MM.1S (cell line): ENCODE results near the gene MYO1E.

Source experiments
- EZH2 ChIP-seq: fragments of 300-600 bp; sonication (generic); optimal IDR thresholded peaks from 2 replicates; pipeline ENCODE3; 2017; ENCODE audit warnings: low read depth, mild to moderate bottlenecking, antibody characterized with exemption, low read length, mixed read lengths
- EZH2phosphoT487 ChIP-seq: fragments of 300-600 bp; sonication (generic); IDR thresholded peaks from 2 replicates; pipeline ENCODE4 v1.6.1; 2018; ENCODE audit warnings: antibody characterized with exemption, low read length
- TF ChIP-seq, protein P1 (sequence below): fragments of 300-600 bp; sonication (generic); IDR thresholded peaks from 2 replicates; pipeline ENCODE4 v1.5.1; 2016; ENCODE audit warnings: antibody characterized with exemption, low read length, mixed read lengths

DNA sequence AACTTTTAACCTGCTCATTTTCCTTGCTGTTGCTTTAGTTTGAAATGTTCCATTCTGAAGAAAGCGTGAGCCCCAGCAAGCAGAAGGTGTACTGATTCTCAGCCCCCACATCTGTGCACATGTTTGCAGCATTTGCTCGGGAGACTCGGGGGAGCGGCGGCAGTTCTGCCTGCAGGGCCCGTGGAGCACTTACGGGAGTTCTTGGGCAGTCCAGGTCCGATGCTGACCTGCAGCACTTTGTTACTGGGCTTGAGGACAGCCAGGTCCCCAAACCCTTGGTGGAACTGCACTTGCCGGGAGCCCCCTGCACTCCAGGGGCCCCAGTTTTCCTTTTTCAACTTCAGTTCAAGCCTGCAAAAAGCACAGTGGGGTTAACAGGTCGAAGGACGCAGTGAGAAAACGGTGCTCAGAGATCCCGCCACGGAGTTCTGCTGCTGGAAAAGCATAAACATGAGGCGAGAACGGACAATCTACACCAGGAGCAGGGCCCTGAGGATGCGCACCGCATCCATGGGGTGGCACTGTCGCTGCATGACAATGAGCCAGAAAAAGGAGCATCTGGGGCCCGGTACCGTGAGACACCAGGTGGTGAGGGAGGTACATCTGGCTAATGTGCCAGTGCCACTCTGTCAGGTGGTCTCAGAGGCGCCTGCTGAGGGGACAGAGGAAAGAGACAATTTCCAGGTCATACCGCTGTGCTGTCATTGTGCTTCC lies 211.6 kb downstream of the MYO1E start:
- TF ChIP-seq, protein P1, sequence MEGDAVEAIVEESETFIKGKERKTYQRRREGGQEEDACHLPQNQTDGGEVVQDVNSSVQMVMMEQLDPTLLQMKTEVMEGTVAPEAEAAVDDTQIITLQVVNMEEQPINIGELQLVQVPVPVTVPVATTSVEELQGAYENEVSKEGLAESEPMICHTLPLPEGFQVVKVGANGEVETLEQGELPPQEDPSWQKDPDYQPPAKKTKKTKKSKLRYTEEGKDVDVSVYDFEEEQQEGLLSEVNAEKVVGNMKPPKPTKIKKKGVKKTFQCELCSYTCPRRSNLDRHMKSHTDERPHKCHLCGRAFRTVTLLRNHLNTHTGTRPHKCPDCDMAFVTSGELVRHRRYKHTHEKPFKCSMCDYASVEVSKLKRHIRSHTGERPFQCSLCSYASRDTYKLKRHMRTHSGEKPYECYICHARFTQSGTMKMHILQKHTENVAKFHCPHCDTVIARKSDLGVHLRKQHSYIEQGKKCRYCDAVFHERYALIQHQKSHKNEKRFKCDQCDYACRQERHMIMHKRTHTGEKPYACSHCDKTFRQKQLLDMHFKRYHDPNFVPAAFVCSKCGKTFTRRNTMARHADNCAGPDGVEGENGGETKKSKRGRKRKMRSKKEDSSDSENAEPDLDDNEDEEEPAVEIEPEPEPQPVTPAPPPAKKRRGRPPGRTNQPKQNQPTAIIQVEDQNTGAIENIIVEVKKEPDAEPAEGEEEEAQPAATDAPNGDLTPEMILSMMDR, result peak; percentile 93
- TF ChIP-seq EZH2, result no peak
- TF ChIP-seq EZH2phosphoT487, result no peak
